Measurements from ENCODE around the gene TMEM209. TPM values are rescaled to one million over a fixed set of nuclear protein-coding genes. Genes with fewer than 3 reads are reported as not detected.

TMEM209 gene
- total RNA-seq, 1 donor from 2014 or later = 15.4 TPM

GRCh38 chr7:130143986-130144311, 61.3 kb downstream of the TMEM209 start:
- Mint-ChIP-seq H3K27me3 (ENCODE audit: unreplicated experiment) (peaks cover 7% of the 10 kb centered on the region), H3K27ac (ENCODE audit: unreplicated experiment) (no peak overlapping the region), H3K36me3 (ENCODE audit: unreplicated experiment) (no peaks in the 10 kb centered on the region), H3K4me1 (ENCODE audit: low read depth, unreplicated experiment) (peaks cover 20% of the 10 kb centered on the region), H3K4me3 (ENCODE audit: unreplicated experiment) (no peak overlapping the region), H3K9me3 (ENCODE audit: unreplicated experiment) (no peaks in the 10 kb centered on the region)
- DNase-seq = no peak
- TF ChIP-seq, protein P1, sequence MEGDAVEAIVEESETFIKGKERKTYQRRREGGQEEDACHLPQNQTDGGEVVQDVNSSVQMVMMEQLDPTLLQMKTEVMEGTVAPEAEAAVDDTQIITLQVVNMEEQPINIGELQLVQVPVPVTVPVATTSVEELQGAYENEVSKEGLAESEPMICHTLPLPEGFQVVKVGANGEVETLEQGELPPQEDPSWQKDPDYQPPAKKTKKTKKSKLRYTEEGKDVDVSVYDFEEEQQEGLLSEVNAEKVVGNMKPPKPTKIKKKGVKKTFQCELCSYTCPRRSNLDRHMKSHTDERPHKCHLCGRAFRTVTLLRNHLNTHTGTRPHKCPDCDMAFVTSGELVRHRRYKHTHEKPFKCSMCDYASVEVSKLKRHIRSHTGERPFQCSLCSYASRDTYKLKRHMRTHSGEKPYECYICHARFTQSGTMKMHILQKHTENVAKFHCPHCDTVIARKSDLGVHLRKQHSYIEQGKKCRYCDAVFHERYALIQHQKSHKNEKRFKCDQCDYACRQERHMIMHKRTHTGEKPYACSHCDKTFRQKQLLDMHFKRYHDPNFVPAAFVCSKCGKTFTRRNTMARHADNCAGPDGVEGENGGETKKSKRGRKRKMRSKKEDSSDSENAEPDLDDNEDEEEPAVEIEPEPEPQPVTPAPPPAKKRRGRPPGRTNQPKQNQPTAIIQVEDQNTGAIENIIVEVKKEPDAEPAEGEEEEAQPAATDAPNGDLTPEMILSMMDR (IDR thresholded peaks at IDR 0.05; ENCODE audit: partially characterized antibody, unreplicated experiment) = no peak

- no peaks in the 10 kb centered on the region for H3K36me3 Mint-ChIP-seq (ENCODE audit: unreplicated experiment)
Observed at GRCh38 chr7:130143334-130143732, 61.9 kb downstream of the TMEM209 start.

DNA sequence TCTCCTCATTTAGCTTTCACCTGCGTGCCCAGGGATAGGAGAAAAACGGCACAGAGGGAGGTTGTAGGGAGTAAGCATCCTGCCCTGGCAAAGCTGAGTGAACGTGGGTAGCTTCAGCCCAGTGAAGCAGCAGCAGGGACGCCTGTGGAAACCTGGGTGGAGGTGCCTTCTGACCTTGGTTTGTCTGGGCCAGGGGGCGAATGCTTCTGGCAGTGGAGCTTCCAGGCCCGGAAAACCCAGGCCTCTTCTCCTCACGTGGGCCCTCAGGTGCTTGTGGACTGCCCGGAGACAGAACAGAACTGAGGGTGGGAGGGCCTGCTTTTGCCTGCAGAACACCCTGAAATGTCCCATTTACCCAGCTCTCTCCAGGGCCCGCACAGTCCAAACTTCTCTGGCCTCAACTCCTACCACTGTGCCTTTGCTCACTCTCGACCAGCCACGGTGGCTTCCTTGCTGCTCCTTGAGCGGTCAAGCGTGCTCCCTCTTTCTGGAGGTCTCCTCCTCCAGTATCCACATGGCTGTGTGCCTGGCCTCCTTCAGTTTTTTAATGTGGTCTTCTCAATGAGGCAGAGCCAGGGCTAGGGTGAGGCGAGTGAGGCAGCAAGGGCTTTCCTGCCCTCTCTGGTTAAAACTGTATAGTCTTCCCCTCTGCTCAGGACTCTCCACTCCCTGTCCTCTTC, 62.4 kb downstream of the TMEM209 start:
- TF ChIP-seq, protein P1 (IDR thresholded peaks at IDR 0.05; ENCODE audit: partially characterized antibody, unreplicated experiment) = no peak

More at GRCh38 chr7:130143334-130143732, 61.9 kb downstream of the TMEM209 start:
- Mint-ChIP-seq H3K4me1 (ENCODE audit: low read depth, unreplicated experiment) (peaks cover 17% of the 10 kb centered on the region), H3K9me3 (ENCODE audit: unreplicated experiment) (no peaks in the 10 kb centered on the region), H3K4me3 (ENCODE audit: unreplicated experiment) (no peak overlapping the region), H3K27ac (ENCODE audit: unreplicated experiment) (no peak overlapping the region), H3K27me3 (ENCODE audit: unreplicated experiment) (peaks cover 3% of the 10 kb centered on the region)
- no peak for DNase-seq
- TF ChIP-seq, protein P1 (IDR thresholded peaks at IDR 0.05; ENCODE audit: partially characterized antibody, unreplicated experiment) = no peak

DNA sequence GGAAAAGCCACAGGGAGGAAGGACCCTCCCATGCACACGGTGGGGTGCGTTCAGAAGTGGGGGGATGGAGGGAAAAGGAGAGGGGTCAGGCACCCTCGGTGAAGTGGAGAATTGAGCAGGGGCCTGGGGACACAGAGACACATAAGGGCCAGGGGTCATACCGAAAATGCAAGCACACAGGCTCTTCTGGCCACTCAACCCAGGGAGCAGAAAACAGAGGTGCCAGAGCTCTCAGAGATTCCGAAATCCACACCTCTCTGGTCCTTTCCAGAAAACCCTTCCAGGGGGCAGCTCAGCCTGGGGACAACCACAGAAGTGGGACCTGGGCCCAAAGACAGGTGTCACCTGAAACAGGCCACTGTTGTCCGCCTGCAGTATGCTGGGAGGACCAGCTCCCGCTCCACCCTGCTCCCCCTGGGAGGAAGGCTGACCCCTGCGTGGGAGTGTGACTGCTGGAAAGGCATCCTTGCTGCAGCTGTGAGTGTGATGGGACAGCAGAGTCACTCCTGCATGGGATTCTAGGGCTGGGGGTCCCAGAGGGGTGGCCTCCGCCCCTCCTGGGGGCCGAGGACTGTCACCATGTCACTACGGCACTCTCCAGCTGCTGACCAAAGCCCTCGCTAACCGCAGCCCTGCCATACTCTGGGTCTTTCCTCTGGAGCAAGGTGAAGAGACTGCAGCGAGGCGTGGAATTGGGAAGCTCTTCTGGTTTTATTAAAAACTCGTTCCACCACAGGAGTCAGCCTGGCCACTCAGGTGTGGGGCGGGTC, 63.1 kb downstream of the TMEM209 start:
- peaks cover 13% of the 10 kb centered on the region for H3K4me1 Mint-ChIP-seq (ENCODE audit: low read depth, unreplicated experiment)
- no peaks in the 10 kb centered on the region for H3K9me3 Mint-ChIP-seq (ENCODE audit: unreplicated experiment)
- H3K27ac Mint-ChIP-seq (ENCODE audit: unreplicated experiment) = peak overlapping the region; percentile 23
- H3K27me3 Mint-ChIP-seq (ENCODE audit: unreplicated experiment) = peaks cover 2% of the 10 kb centered on the region
- TF ChIP-seq, protein P1 (IDR thresholded peaks at IDR 0.05; ENCODE audit: partially characterized antibody, unreplicated experiment) = no peak
- peak; percentile 47 for DNase-seq
- H3K4me3 Mint-ChIP-seq (ENCODE audit: unreplicated experiment) = peak overlapping the region; percentile 78
- H3K36me3 Mint-ChIP-seq (ENCODE audit: unreplicated experiment) = no peaks in the 10 kb centered on the region

More for the DNA sequence above, 62.4 kb downstream of the TMEM209 start:
- no peaks in the 10 kb centered on the region for H3K36me3 Mint-ChIP-seq (ENCODE audit: unreplicated experiment)
- no peak overlapping the region for H3K4me3 Mint-ChIP-seq (ENCODE audit: unreplicated experiment)
- no peaks in the 10 kb centered on the region for H3K9me3 Mint-ChIP-seq (ENCODE audit: unreplicated experiment)
- H3K4me1 Mint-ChIP-seq (ENCODE audit: low read depth, unreplicated experiment) = peaks cover 13% of the 10 kb centered on the region
- H3K27ac Mint-ChIP-seq (ENCODE audit: unreplicated experiment) = no peak overlapping the region
- DNase-seq = no peak
- H3K27me3 Mint-ChIP-seq (ENCODE audit: unreplicated experiment) = peaks cover 2% of the 10 kb centered on the region
